GM21390 (cell line): ENCODE measurements around the gene LAMB4.

Experiments used
- ATAC-seq: cut with Tn5 transposase; IDR thresholded peaks from one replicate; pipeline ENCODE4 v1.9.1; 2021; ENCODE audit not compliant: unreplicated experiment

The LAMB4 gene, protein sequence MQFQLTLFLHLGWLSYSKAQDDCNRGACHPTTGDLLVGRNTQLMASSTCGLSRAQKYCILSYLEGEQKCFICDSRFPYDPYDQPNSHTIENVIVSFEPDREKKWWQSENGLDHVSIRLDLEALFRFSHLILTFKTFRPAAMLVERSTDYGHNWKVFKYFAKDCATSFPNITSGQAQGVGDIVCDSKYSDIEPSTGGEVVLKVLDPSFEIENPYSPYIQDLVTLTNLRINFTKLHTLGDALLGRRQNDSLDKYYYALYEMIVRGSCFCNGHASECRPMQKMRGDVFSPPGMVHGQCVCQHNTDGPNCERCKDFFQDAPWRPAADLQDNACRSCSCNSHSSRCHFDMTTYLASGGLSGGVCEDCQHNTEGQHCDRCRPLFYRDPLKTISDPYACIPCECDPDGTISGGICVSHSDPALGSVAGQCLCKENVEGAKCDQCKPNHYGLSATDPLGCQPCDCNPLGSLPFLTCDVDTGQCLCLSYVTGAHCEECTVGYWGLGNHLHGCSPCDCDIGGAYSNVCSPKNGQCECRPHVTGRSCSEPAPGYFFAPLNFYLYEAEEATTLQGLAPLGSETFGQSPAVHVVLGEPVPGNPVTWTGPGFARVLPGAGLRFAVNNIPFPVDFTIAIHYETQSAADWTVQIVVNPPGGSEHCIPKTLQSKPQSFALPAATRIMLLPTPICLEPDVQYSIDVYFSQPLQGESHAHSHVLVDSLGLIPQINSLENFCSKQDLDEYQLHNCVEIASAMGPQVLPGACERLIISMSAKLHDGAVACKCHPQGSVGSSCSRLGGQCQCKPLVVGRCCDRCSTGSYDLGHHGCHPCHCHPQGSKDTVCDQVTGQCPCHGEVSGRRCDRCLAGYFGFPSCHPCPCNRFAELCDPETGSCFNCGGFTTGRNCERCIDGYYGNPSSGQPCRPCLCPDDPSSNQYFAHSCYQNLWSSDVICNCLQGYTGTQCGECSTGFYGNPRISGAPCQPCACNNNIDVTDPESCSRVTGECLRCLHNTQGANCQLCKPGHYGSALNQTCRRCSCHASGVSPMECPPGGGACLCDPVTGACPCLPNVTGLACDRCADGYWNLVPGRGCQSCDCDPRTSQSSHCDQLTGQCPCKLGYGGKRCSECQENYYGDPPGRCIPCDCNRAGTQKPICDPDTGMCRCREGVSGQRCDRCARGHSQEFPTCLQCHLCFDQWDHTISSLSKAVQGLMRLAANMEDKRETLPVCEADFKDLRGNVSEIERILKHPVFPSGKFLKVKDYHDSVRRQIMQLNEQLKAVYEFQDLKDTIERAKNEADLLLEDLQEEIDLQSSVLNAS (N-terminal part only)

GRCh38 chr7:108130261-108130660 lies at the start of gene LAMB4:
Gene LAMB4, minus strand, starts transcription at chr7:108130361. Its CDS starts 7,197 bp downstream, at chr7:108123164.
- ATAC-seq = no peak

- ATAC-seq = no peak
Observed at GRCh38 chr7:108178398-108178797, 48.2 kb upstream of the LAMB4 start.

- no peak for ATAC-seq
Observed at GRCh38 chr7:108171164-108171563, 41.0 kb upstream of the LAMB4 start.

DNA sequence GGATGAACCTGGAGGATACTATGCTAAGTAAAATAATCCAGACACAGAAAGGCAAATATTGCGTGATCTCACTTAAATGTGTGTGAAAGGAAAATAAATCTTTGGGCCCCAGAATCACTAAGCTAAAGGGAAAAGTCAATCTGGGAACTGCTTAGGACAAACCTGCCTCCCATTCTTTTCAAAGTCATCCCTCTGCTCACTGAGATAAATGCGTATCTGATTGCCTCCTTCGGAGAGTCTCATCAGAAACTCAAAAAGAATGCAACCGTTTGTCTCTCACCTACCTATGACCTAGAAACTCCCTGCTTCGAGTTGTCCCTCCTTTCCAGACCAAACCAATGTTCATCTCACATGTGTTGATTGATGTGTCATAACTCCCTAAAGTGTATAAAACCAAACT lies 40.1 kb upstream of the LAMB4 start:
- ATAC-seq = no peak

- no peak for ATAC-seq
Observed at GRCh38 chr7:108167460-108167859, 37.3 kb upstream of the LAMB4 start.

- no peak for ATAC-seq
Observed at GRCh38 chr7:108166687-108167086, 36.5 kb upstream of the LAMB4 start.

DNA sequence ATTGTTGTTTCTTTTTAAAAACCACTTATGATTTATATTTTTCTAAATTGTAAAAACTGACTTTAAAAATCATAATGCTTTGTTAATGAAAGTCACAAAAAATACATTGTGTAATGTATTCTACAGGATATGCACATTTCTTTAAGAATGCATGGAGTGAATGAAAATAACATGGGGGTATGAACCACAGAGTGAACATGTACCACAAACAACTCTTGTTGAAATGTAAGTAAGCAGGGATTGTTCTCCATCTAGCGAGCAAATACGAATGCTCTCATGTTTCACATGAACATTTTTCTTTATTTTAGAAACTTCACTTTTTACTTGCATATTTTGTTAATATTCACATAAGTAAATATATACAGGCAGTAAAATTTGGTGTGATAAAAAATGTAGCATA lies 35.6 kb upstream of the LAMB4 start:
- no peak for ATAC-seq

DNA sequence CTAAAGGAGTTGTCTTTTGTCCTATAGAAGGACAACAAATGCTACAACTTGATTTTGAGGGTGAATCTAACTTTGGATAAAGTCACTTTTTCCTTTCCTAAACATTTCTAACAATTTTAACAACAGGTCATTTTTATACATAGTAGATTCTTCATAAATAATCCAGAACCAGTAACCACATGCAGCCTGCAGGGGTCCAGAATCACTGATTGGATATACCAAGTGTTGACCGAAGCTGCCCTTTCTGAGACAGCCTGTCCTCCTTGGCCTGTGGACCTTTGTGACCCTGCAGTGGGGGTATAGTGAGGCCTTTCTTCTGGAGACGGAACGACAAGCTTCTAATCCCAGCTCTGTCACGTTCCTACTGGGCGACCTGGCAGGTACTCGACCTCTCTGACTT lies 34.8 kb upstream of the LAMB4 start:
- no peak for ATAC-seq

GRCh38 chr7:108164342-108164741 lies 34.2 kb upstream of the LAMB4 start:
- no peak for ATAC-seq

DNA sequence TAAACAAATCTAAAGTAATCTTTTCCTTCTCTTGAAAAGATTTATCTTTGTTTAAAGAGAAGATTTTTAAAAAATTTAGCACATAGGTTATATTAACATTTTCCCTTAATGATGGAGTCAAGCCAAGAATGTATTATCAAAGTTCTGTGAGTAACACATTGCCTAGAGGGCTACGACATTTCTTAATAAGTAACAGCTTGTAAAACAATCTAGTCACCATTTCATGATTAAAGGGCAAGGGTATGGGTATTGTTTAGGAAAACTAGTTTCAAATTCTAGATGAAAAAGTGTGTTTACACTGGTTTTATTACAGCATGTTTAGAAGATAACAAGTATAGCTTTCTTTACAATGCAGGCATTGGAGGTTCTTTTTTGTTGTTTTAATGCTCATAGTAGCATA lies 28.6 kb upstream of the LAMB4 start:
- no peak for ATAC-seq

- no peak for ATAC-seq
Observed at GRCh38 chr7:108157606-108158335, 27.6 kb upstream of the LAMB4 start.

- ATAC-seq = no peak
Observed at GRCh38 chr7:108156897-108157605, 26.9 kb upstream of the LAMB4 start.

DNA sequence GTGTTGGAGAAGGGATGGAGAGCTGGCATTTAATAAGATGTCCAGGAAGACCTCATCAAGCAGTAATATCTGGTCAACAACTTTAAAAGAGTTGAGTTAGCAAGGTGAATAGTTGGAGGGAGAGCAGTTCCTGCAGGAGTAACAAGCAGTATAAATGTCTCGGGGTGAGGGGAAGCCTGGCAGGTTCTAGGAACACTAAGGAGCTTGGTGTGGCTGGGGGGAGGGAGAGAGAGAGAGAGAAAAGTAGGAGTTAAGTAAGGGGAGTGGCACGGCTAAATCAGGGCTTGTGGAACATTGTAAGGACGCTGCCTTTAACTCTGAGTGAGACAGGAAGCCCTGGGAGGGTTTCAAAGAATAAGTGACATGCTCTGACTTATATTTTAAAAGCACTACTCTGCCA lies 22.0 kb upstream of the LAMB4 start:
- no peak for ATAC-seq

GRCh38 chr7:108149908-108150307 lies 19.7 kb upstream of the LAMB4 start:
- ATAC-seq = no peak

- no peak for ATAC-seq
Observed at GRCh38 chr7:108149119-108149518, 19.0 kb upstream of the LAMB4 start.

- no peak for ATAC-seq
Observed at GRCh38 chr7:108147031-108147563, 16.9 kb upstream of the LAMB4 start.

DNA sequence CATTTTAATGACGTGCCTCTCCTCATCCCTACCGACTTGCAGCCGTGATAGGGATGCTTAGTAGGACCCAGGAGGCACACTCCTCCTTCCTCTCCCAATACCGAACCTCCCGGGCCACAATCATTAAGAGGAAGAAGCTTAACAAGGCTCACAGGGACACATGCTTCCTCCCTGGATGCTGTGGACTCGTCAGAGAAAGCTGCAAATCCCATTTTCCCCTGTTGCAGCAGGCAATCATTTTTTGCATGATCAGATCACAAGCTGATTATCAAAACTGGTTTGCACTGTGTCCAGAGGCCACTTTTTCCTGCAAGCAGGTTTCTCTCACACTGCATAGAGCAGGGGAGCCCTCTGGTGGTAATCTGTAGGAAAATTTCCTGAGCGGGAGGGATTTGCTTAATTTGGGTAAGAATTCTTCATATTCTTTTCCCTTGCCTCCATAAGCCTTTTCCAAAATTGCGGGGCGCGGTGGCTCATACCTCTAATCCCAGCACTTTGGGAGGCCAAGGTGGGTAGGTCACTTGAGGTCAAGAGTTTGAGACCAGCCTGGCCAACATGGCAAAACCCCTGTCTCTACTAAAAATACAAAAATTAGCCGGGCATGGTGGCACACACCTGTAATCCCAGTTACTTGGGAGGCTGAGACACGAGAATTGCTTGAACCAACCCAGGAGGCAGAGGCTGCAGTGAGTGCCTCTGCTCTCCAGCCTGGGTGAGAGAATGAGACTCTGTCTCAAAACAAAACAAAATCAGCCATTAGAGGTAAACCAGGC lies 16.1 kb upstream of the LAMB4 start:
- no peak for ATAC-seq

DNA sequence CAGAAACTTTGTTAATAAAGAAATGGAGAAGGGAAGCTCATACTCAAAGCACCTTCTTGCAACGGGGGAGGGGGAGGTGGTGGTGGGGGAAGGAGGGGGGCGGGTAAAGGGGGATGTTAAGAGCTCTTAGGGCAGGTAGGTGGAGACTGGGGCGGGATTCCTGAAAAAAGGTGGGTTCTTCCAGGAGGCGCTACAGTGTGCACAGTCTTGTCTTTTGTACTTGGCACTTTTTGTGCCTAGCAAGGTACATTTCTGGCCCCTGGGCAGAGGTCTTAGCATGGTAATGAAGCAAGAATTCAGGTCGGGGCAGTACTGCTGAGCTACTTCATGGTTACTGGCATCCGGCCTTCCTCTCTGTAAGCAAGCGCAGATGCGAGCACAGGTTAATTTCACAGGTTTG lies 15.2 kb upstream of the LAMB4 start:
- no peak for ATAC-seq

GRCh38 chr7:108144931-108145330 lies 14.8 kb upstream of the LAMB4 start:
- ATAC-seq = no peak
